CD4-positive, alpha-beta T cell treated with Interleukin-17A for 1 hour (primary cell): ENCODE measurements around the gene AMDHD1.
"Not testable (repeated sequence)": the region's sequence is repeated elsewhere in the genome, so short reads cannot be mapped to it uniquely, and the experiment has no call there.

ENCODE experiments used
- DNase-seq: peaks from one replicate; pipeline ENCODE4 v3.0.0-alpha.2; 2020

Gene AMDHD1

DNA sequence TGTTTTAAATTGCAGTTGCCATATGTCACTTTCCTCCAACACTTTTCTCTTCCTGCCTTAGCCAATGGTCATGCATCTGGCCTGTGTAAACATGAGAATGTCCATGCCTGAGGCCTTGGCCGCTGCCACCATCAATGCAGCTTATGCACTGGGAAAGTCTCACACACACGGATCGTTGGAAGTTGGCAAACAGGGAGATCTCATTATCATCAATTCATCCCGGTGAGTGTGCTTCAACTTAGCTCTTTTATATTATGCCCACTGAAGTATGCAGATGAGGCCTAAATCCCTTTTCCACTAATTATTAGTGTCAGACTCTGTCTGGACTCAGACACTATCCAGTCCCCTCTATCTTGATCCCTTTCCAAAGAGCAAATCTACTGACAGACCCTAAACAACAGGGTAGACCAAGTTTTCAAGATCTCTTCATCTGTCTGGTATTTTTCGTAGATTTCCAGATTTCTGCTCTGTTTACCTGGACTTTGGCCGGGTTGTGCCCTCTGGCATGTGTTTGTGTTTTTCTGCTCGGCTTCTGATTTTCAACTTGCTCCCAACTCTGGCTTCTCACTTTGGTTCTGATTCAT, 23.2 kb downstream of the AMDHD1 start:
- no peak for DNase-seq

DNA sequence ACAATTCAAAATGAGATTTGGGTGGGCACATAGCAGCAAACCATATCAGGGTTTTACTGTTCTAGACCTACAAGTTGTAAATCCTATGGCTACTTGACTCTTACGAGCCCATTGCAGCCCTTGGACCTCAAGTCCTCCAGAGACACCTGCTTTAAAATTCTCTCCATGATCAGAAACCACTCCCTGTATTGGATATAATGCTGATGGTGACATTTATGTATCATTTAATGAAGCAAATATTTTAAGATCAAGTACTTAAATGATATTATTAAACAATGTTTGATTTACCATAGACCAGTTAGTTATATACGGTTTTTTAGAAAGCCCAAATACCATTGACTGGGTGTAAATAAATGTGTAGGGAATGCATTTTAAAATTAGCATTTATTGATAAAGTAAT, 24.2 kb downstream of the AMDHD1 start:
- DNase-seq: no peak

DNA sequence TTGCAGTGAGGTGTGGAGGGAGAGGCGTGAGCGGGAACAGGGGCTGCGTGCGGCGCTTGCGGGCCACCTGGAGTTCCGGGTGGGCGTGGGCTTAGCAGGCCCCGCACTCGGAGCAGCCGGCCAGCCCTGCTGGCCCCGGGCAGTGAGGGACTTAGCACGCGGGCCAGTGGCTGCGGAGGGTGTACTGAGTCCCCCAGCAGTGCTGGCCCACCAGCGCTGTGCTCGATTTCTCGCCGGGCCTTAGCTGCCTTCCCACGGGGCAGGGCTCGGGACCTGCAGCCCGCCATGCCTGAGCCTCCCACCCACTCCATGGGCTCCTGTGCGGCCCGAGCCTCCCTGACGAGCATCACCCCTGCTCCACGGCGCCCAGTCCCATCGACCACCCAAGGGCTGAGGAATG, 26.0 kb downstream of the AMDHD1 start:
- DNase-seq: not testable (repeated sequence)

DNA sequence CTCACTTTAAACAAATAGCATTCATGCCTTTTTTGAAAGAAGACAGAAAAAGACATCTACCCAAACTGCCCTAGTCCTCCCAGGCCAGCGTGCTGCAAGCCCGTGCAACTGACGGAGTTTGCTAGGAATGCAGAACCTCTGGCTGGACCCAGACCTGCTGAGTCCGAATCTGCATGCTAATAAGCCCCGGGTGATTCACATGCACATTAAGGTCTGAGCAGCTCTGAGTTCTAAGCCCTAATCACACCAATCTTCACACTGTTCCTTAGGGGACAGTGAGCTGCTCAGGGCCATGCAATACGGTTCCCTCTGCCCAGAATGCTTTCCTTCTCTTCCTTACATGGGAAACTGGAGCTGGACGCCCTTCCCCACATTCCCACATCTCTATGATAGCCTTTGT, 27.8 kb downstream of the AMDHD1 start:
- no peak for DNase-seq

DNA sequence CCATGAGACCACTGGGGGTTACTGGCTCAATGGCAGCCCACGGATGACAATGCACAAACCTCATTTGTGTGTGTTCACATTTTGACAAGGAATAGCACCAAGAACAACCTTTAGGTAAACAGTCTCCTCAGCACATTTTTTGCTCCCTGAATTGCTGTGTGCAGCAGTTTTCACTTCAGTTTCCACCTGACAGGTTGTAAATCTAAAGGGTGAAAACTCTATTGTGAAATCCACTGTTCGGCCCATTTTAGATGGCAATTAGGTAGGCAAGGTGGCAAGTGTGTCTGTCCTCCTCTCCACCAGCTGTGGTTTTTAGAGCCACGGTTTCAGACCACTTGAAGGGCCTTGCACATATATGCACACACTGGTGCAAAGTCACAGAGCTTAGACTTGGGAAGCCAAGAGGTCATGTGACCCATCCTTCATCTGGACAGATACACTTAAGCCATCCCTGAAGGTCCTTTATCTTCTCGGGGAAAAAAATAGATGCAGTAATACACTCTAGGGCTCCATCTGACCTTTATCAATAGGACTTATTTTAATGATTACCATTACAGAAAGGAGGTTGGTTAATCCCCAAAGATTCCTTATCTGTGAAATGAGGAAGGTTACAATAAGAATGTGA, 29.8 kb downstream of the AMDHD1 start:
- no peak for DNase-seq

DNA sequence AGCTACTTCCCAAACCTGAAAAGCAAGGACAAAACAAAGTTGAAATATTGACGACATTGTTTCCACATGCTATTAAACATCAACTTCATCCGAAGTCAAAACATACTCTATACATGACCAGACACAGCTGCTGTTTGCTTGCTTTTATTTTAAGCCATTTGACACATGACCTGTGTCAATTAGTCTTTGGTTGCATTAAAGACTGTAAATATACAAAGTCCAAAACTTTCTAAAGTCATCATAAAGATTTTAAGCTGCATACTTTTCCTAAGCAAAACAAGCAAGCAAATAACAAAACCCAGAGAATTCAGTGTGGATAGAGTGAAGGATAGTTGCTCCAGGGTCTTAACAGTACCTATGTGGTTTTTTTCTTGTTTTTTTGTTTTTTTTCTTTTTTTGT, 31.2 kb downstream of the AMDHD1 start:
- DNase-seq: no peak

DNA sequence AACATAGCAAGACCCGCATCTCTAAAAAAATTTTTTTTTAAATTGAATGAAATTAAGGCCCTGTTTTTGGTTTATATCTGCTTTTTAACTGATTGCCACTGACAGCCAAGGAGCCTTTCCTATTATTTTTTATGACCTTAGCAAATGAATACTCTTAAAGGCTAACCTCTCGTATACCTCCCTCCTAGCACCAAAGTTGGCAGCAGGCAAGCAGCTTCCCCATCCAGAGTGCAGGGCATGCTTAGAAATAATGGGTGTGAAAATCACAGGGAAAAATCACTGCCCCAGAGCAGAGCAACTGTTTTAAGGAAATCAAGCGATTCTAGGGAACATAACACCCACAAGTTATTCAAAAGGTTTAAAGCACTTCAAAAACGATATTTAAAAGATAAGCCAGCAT, 32.4 kb downstream of the AMDHD1 start:
- no peak for DNase-seq

DNA sequence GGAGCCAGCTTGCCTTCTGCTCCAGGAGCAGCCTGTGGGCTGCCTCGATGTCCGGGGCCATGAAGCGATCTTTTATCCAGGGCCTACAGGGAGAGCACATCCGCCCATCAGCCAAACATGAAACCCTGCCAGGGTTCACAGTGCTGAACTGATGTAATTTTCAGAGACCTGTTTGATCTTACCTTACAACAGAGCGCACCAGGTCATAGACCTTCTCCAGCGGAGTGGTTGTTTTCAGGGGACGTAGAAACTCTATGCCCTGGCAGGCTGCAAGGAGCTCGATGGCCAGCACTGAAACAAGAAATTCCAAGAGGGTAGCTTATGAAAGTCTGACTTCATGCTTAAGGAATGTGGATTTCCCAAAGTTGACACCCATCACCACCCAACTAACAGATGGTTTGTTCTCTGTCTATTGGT, 33.3 kb downstream of the AMDHD1 start:
- no peak for DNase-seq

DNA sequence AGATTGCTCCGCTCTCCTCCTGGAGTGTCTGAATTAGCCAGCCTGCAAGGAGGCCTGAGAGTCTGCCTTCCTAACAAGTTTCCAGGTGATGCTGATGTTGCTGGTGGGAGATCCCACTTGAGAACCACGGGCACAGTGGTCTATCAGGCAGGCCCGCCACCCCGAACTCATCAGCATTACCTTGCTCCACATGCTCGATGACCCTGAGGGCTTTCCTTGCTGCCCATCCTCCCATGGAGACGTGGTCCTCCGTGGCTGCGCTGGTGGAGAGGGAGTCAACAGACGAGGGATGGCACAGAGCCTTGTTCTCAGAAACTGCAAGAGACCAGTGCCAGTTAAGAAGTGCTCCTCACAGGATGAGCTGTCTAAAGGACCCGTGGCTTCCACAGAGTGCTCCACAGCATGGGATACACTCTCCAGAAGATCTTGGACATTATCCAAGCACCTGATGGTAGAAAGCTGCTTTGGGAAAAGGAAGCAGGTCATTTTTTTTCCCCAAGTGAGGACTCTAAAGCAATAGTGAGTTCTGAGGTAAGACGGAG, 34.7 kb downstream of the AMDHD1 start:
- no peak for DNase-seq

DNA sequence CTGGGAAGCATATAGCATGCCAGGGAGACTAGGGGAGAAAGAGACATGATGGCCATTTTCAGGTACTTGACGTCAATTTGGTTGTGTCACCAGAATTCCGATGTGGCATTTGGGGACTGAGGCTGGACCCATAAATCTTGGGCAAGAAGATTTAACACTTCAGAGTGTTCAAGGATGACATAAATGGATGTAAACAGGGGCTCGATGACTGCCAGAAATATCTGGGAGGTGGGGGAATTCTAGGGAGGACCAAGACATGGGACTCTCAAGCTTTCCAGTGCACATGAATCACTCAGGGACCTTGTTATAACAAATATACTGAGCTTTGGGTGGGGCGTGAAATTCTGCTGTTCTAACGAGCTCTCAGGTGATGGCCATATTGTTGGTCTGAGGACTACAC, 35.2 kb downstream of the AMDHD1 start:
- no peak for DNase-seq

DNA sequence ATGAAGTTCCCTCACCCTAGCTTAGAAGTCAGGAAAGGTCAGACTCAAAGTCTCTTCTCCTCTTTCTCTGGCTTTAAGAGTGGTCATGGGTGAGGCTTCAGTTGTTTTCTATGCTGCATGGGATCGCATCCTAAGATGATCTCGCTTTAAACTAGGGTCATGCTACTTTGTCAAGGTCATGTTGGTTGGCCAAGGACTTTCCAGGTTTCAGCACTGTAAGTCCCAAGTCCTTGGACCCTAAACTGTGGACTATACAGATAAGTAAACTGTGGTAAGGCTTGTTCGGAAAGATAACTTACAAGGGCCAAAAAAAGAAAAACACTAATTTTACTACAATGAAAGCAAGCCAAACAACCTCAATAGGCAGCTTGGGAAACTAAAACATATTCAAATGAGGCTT, 35.6 kb downstream of the AMDHD1 start:
- no peak for DNase-seq

DNA sequence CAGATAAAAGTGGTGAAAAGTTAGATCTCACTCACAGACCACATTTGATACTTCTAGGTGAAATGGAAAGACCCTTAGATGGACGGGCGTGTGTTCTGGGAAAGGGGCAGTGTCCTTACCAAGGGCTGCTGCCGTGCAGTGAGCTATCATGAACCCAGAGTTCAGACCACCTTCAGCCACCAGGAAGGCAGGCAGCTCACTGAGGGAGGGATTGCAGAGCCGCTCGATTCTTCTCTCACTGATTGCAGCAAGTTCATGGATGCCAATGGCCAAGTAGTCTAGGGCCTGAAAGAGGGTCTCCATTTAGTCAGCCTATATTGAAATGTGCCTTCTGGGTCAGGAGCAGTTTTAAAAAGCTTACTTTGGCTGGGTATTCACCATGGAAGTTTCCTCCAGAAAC, 37.3 kb downstream of the AMDHD1 start:
- no peak for DNase-seq

DNA sequence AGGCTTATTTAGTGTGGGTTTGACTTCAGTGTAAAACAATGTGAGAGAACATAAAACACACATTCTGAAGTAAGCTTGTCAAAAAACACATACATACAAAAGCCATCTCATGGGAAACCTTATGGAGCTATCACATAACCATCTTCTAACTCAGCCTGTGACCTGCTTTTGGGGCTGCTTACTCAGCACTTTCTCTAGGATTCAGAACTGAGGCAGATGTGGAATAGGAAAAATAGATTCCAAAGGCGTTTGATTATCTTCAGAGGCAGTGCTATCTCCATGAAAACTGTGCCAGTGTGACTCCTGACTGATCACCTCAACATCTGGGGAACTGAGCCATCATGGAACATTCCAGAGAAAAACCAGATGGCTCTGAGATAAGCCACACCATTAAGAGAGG, 39.5 kb downstream of the AMDHD1 start:
- DNase-seq: no peak

DNA sequence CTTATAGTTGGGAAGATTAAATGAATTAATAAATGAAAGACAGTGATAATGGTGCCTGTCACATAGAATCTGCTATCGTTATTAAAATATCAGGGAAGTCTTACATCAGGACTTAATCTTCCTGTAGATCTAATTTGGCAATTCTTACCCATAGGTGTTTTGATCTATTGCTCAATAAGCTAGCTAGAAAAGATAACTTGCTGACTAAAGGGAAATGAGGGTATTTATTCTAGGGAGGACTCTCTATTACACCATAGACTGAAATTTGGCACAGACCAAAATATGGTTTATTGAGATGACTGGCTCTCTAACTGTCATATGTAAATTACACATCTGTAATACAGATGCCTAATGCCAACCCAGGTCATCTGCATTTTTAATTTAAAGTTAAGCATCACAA, 41.6 kb downstream of the AMDHD1 start:
- DNase-seq: no peak

DNA sequence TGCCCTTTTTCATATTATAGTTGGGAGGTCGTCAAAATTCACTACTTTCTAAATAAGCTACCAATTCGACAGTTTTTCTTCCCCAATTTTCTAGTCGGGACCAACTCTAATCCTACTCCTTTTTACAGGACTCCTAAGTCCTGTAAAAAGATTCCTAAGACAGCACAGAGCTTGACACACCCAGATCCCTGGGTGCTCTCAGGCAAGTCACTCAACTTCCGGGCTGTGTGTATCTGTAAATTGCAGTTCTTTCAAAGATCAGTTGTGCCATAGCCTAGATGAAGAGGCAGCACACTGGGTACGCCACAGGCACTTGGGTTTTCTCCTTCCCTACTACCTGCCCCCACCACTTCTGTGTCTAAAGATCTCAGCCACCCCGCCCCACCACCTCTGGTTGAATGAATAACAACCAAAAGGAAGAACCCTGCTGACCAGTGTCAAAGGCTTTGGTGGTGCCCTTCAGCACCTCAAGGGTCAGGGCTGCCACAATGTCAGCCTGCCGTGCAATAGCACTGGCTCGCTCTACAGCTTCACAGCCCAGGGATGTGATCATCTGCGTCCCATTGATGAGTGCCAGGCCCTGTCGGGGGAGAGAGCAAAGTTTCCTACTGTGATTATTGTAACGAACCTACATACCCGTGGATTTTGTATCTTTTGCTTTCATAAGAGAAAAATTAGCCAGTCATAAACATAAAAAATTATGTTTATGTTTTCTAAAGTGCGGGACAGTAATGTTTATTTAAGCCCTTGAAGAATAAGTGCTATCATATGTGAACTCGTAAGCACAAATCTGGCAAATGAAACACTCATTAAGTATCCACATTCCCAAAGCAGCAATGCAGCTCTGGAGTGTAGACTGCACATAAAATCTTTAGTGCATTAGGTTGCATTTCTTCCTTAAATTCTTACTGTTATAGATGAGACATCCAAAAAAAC, 43.8 kb downstream of the AMDHD1 start:
- no peak for DNase-seq

DNA sequence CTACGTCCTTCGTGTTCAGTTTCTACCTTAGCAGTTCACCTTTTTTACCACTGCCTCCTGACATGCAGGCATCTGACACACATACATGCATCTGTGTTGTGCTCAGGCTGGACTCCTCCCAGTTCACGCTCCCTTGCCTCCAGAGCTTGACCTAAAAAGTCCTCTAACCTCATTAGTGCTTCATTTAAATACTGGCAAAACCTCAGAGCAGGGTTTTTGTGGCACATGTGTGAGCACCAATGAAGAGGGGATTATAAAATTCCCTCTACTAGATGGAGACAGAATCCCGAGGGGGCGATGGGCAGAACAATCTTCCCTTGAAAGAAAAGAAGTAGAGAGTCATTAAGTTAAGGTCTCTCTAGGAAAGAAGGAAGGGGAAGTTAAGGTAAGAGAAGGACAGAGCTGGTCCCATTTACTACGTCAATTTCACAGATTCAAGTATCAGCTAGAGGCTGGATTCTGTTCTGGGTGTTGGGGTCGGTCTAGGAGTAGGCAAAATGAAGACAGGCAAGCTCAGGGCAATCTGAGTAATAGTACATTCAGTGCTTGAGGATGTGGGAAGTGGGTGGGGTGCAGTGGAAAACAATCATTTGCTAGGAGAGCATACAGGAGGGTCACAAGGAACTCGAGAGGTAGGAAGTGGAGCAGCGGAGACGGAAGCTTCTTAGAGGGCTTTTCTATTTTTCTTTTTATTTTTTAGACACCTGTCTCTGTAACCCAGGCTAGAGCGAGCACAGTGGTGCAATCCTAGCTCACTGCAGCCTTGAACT, 45.6 kb downstream of the AMDHD1 start:
- DNase-seq: no peak

DNA sequence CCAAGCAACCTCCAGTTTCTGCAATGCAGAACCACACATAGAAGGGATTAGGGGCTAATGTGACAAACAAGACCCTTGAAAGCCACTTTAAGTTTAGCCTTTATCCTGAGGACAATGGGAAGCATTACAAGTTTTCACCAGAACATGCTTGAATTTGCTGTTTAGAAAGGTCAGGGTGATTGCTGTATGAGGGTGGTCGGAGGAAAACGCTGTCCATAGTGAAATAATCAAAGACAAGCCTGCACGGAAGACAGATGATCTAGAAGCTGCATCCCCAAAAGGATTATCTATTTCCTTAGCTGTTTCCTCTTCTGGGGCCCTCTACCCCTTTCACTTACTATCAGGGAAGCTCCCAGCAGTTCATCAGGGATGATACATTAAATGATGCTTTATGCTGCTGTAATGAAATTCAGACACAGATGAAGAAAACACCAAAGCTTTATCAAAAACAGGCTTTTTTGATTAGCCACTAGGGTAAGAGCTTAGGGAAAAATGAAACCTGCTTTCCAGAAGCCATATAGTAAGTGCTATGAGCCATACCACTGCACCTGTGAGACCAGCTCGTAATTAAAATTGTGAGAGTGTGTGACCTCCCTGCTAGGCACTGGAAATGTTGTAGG, 46.5 kb downstream of the AMDHD1 start:
- no peak for DNase-seq

DNA sequence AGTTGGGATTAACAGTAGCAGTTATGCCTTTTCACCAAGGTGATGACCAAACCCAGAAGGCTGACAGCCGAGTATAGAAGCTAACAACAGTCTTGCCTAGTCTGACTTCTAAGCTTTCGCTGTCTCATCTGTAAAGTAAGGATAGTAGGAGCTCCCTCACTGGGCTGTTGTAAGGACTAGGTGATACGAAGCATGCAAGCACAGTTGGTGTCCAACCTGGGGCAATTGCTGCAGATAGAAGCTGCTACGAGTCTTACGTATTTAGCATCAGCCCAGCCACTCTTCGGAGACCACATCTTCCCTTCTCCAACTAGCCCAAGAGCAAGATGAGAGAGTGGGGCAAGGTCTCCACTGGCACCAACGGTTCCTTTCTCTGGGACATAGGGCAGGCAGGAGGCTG, 47.0 kb downstream of the AMDHD1 start:
- DNase-seq: no peak

DNA sequence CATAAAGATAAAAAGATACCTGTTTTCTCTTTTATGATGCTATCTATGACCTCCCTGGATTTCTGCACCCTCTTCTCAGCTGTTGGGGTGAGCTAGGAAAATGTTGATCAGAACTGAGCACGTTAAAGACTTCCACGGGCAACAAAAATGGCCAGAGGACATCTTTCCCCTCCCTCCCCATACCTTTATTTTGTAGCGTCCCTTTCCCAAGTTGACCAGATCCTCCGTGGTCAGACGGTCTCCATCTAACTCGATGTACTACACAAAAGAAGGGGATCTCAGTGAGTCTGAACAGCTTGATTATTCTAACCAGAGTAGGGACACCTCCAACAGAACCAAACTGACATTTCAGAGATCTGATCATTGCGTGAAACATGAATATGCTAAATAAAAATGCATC, 50.8 kb downstream of the AMDHD1 start:
- DNase-seq: no peak

DNA sequence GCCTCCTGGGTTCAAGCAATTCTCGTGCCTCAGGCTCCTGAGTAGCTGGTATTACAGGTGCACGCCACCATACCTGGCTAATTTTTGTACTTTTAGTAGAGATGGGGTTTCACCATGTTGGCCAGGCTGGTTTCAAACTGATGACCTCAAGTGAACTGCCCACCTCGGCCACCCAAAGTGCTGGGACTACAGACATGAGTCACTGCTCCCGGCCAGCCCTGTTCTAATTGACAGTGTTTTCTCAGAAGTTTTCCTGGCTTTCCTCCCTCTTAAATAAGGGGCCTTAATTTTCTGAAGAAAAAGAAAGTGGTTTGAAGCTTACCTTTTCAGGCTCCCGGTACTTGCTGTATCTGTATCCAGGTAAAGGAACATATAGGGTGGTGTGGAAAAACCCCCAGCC, 51.3 kb downstream of the AMDHD1 start:
- DNase-seq: no peak

DNA sequence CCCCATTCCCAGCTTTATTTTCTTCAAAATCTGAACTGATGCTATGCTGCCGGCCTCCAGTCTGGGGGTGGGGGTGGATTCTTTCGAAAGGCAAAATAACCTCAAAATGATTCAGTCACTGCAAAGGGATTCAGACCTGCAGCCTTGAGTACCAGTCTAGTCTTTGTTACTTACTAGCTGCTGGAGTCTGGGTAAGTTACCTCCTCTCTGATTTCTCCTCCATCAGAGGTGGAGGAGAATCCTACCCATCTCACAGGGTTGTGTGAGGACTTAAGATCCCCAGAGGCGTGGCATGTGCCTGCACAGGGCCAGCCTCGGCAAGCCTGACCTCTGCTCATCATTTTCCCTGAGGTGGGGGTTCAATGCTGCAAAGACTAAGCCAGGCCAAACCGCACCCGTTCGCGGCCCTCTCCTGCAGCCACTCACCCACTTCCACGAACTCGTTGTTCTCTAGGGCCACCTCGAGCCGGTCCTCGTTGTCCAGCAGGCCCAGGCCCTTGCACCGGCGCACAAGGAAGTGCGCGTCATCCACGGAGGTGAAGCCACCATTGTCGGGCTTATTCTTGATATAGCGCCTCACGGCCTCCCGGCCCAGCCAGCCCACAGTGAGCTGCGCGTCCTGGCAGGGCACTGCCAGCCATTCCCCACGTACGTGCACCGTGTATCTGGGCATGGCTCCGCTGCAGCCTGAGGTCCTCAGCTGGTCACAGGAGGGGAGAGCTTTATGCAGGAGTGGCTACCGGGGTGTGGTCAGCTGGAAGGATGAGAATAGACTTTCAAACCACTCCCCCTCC, 52.3 kb downstream of the AMDHD1 start:
- DNase-seq: no peak
